Lower lobe of right lung (tissue), 2 donors: ENCODE data around the gene CDKN1A. TPM values are rescaled to one million over a fixed set of nuclear protein-coding genes. Genes with fewer than 3 reads are reported as not detected.

Source experiments
- ATAC-seq, 2 donors: fragments of 200-7000 bp; cut with Tn5 transposase; one replicate each; pipeline ENCODE4 v1.9.1; 2020 to 2022; ENCODE audit warnings: mild to moderate bottlenecking in 2 of 2, moderate library complexity in 2 of 2
- DNase-seq: peaks from one replicate; pipeline ENCODE4 v3.0.0-alpha.2; 2020
- H3K27ac ChIP-seq: fragments of 200-600 bp; one replicate; pipeline ENCODE4 v1.8.0; 2022
- H3K27me3 ChIP-seq: fragments of 200-600 bp; one replicate; pipeline ENCODE4 v1.8.0; 2022; ENCODE audit warnings: low read depth
- H3K36me3 ChIP-seq: fragments of 200-600 bp; one replicate; pipeline ENCODE4 v1.8.0; 2022; ENCODE audit warnings: mild to moderate bottlenecking
- H3K4me1 ChIP-seq: fragments of 200-600 bp; one replicate; pipeline ENCODE4 v1.8.0; 2022
- H3K4me3 ChIP-seq: fragments of 200-600 bp; one replicate; pipeline ENCODE4 v1.8.0; 2022; ENCODE audit warnings: mild to moderate bottlenecking
- H3K9me3 ChIP-seq: fragments of 200-600 bp; one replicate; pipeline ENCODE4 v1.8.0; 2022
- CTCF ChIP-seq: fragments of 200-600 bp; IDR thresholded peaks from one replicate; pipeline ENCODE4 v1.8.0; 2022; ENCODE audit warnings: antibody characterized with exemption, mild to moderate bottlenecking
- intact Hi-C: fragments of 100-400 bp; cut with DNase I; formaldehyde crosslinking; loops from one replicate; pipeline ENCODE4 v1.11.0; 2022
- total RNA-seq: library from RNA; stranded (reverse); fragmentation: NEBNext Ultra II Directional; extraction: Animal tissue kit (Norgen Biotek cat#: 25700); gene quantifications from one replicate; pipeline ENCODE4 v1.2.1, GENCODE V29; 2021
- donor health status: DM: no; HTN: yes; CAD: no; lungs with severe emphysema.

The CDKN1A gene
- total RNA-seq, 1 donor from 2014 or later = 71.0 TPM

GRCh38 chr6:36663504-36664446 is 14.7 kb upstream of the CDKN1A start:
- no peaks in the 10 kb centered on the region for H3K36me3 ChIP-seq
- H3K4me1 ChIP-seq = peaks cover 32% of the 10 kb centered on the region
- intact Hi-C loops = no loop called here
- DNase-seq (no peak), ATAC-seq (no peak)
- H3K4me3 ChIP-seq = no peak overlapping the region
- no peak for TF ChIP-seq CTCF
- peaks cover 4% of the 10 kb centered on the region for H3K27me3 ChIP-seq
- no peak overlapping the region for H3K27ac ChIP-seq
- H3K9me3 ChIP-seq = no peaks in the 10 kb centered on the region

- DNase-seq (no peak), ATAC-seq (no peak)
- Histone ChIP-seq H3K36me3 (no peaks in the 10 kb centered on the region), H3K9me3 (no peaks in the 10 kb centered on the region), H3K27ac (no peak overlapping the region), H3K27me3 (peaks cover 4% of the 10 kb centered on the region), H3K4me3 (no peak overlapping the region), H3K4me1 (peaks cover 32% of the 10 kb centered on the region)
- intact Hi-C loops = no loop called here
- no peak for TF ChIP-seq CTCF
These were observed 13.3 kb upstream of the CDKN1A start for GRCh38 chr6:36665180-36665579.

- TF ChIP-seq CTCF = no peak
- DNase-seq = no peak
- ATAC-seq = no peak
These were observed 12.2 kb upstream of the CDKN1A start for GRCh38 chr6:36666287-36666686.

GRCh38 chr6:36666826-36667591 is 11.5 kb upstream of the CDKN1A start:
- no peaks in the 10 kb centered on the region for H3K9me3 ChIP-seq
- intact Hi-C loops = no loop called here
- no peaks in the 10 kb centered on the region for H3K36me3 ChIP-seq
- TF ChIP-seq CTCF = no peak
- DNase-seq (peak; percentile 83), ATAC-seq (peak; percentile 88 to 92)
- no peak overlapping the region for H3K4me3 ChIP-seq
- H3K27ac ChIP-seq = no peak overlapping the region
- H3K27me3 ChIP-seq = no peaks in the 10 kb centered on the region
- peaks cover 20% of the 10 kb centered on the region for H3K4me1 ChIP-seq

More at GRCh38 chr6:36666287-36666686, 12.2 kb upstream of the CDKN1A start:
- Histone ChIP-seq H3K9me3 (no peaks in the 10 kb centered on the region), H3K27ac (no peak overlapping the region), H3K36me3 (no peaks in the 10 kb centered on the region), H3K4me1 (peaks cover 21% of the 10 kb centered on the region), H3K4me3 (no peak overlapping the region), H3K27me3 (no peaks in the 10 kb centered on the region)
- intact Hi-C loops = no loop called here

- Histone ChIP-seq H3K4me1 (peaks cover 20% of the 10 kb centered on the region), H3K36me3 (no peaks in the 10 kb centered on the region), H3K9me3 (no peaks in the 10 kb centered on the region), H3K4me3 (no peak overlapping the region), H3K27ac (no peak overlapping the region), H3K27me3 (no peaks in the 10 kb centered on the region)
- DNase-seq = no peak
- no peak for ATAC-seq
- intact Hi-C loops = no loop called here
- TF ChIP-seq CTCF = no peak
These were observed 9.9 kb upstream of the CDKN1A start for GRCh38 chr6:36668591-36668990.
